OCI-LY1 (cell line): ENCODE results near the gene SRD5A3.

Source experiments
- EZH2 ChIP-seq: fragments of 200-600 bp; sonication (generic), shearing (Covaris generic); IDR thresholded peaks from 2 replicates; pipeline ENCODE4 v1.8.0; 2017; ENCODE audit warnings: borderline replicate concordance, mixed run types, mild to moderate bottlenecking, antibody characterized with exemption, low read length, moderate library complexity, mixed read lengths
- TF ChIP-seq, protein P1 (sequence below): fragments of 200-600 bp; sonication (generic), shearing (Covaris generic); IDR thresholded peaks from 2 replicates; pipeline ENCODE4 v1.5.1; 2017; ENCODE audit warnings: mild to moderate bottlenecking, antibody characterized with exemption, low read length, moderate library complexity, mixed read lengths

DNA sequence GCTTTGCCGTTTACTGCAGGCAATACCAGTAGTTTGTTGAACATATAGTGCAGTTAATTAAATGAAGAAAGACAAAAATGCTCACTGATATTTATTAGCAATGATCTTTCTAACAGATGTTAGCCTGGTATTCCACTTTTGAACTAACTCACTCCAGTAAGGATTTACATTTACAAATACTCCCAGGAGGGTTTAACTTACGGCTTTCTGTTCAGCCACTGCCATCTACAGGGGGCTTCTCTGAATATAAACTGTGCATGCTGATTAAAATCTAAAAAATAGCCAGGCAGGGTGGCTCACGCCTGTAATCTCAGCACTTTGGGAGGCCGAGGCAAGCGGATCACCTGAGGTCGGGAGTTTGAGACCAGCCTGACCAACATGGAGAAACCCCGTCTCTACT is 2.2 kb upstream of the SRD5A3 start:
- TF ChIP-seq, protein P1, sequence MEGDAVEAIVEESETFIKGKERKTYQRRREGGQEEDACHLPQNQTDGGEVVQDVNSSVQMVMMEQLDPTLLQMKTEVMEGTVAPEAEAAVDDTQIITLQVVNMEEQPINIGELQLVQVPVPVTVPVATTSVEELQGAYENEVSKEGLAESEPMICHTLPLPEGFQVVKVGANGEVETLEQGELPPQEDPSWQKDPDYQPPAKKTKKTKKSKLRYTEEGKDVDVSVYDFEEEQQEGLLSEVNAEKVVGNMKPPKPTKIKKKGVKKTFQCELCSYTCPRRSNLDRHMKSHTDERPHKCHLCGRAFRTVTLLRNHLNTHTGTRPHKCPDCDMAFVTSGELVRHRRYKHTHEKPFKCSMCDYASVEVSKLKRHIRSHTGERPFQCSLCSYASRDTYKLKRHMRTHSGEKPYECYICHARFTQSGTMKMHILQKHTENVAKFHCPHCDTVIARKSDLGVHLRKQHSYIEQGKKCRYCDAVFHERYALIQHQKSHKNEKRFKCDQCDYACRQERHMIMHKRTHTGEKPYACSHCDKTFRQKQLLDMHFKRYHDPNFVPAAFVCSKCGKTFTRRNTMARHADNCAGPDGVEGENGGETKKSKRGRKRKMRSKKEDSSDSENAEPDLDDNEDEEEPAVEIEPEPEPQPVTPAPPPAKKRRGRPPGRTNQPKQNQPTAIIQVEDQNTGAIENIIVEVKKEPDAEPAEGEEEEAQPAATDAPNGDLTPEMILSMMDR = no peak
- no peak for TF ChIP-seq EZH2
